Measurements from ENCODE around the gene ZNF574. TPM values are rescaled to one million over a fixed set of nuclear protein-coding genes. Genes with fewer than 3 reads are reported as not detected.

The ZNF574 gene
- polyA plus RNA-seq, 1 of the 3 experiments (the other 2 are of a cell fraction) = 8.5 TPM

GRCh38 chr19:42129399-42130253, 53.7 kb downstream of the ZNF574 start (continued):
- no peak for TF ChIP-seq RFX5 (IDR thresholded peaks at IDR 0.05; ENCODE audit: low read length)

GRCh38 chr19:42130254-42130573, 54.2 kb downstream of the ZNF574 start:
- Histone ChIP-seq H3F3A (replicated peaks; ENCODE audit: insufficient read depth) (no peaks in the 10 kb centered on the region), H3K36me3 (replicated peaks in 1 of 2; ENCODE audit: control insufficient read depth in 1 of 2, insufficient read depth in 2 of 2, low read length in 1 of 2) (no peaks in the 10 kb centered on the region), H3K4me1 (ENCODE audit: control insufficient read depth in 1 of 2, insufficient read depth in 2 of 2, low read depth in 1 of 2, low read length in 1 of 2) (peaks cover 3 to 22% of the 10 kb centered on the region in 2 experiments; a peak in 2 of 4 replicates), H3K4me2 (no peak overlapping the region), H4K20me1 (ENCODE audit: insufficient read depth) (no peaks in the 10 kb centered on the region), H3K9me3 (no peaks in the 10 kb centered on the region), H2AFZ (ENCODE audit: low read depth) (no peak overlapping the region), H3K79me2 (ENCODE audit: insufficient read depth) (no peaks in the 10 kb centered on the region), H3K27me3 (ENCODE audit: insufficient read depth) (no peaks in the 10 kb centered on the region), H3K4me3 (ENCODE audit: low read depth in 2 of 2, low read length in 1 of 2) (no peak overlapping the region), H3K27ac (ENCODE audit: low read depth in 2 of 2, low read length in 1 of 2) (peak overlapping the region in 1 of 2 experiments; percentile 60; a peak in 2 of 4 replicates), H3K9me2 (no peaks in the 10 kb centered on the region), H3K9ac (no peak overlapping the region)
- CTCF ChIA-PET = interaction anchor here (1.1 to 2.4 kb wide), 3 partner anchors 14 to 54 kb away, joined by 3 to 24 read pairs (median 16); no protein-coding TSS in a partner anchor
- no peak for TF ChIP-seq IRF3 (IDR thresholded peaks at IDR 0.05; ENCODE audit: low read depth, low read length)
- no peak for TF ChIP-seq TAF1 (IDR thresholded peaks at IDR 0.05; ENCODE audit: borderline replicate concordance, low read depth, low read length)
- no peak for TF ChIP-seq RXRA (IDR thresholded peaks at IDR 0.05; ENCODE audit: borderline replicate concordance, low read depth)
- TF ChIP-seq MEF2A (IDR thresholded peaks at IDR 0.05; ENCODE audit: borderline replicate concordance, low read depth) = no peak
- DNase-seq = no peak
- POLR2A ChIA-PET = no interaction called here

Other genes with a start within 250 kb of the ZNF574 start
- not detected in 2 replicates for gene LYPD4, start 231.5 kb upstream of the ZNF574 start, polyA plus RNA-seq (2012; rRNA removed)
- gene DMRTC2, start 231.1 kb upstream of the ZNF574 start, polyA plus RNA-seq (2012; rRNA removed) = not detected in 2 replicates
- gene RPS19, start 215.9 kb upstream of the ZNF574 start, polyA plus RNA-seq (2012; rRNA removed) = 2,819 and 3,310 TPM in 2 replicates
- gene CD79A, start 198.9 kb upstream of the ZNF574 start, polyA plus RNA-seq (2012; rRNA removed) = 0.20 and 0.31 TPM in 2 replicates
- 67.3 and 102 TPM in 2 replicates for gene ARHGEF1, start 193.0 kb upstream of the ZNF574 start, polyA plus RNA-seq (2012; rRNA removed)
- gene ERFL, start 147.7 kb upstream of the ZNF574 start, polyA plus RNA-seq (2012; rRNA removed) = 0.03 and 0.07 TPM in 2 replicates
- 252 and 287 TPM in 2 replicates for gene RABAC1, start 116.8 kb upstream of the ZNF574 start, polyA plus RNA-seq (2012; rRNA removed)
- 0.75 and 0.77 TPM in 2 replicates for gene ATP1A3, start 81.9 kb upstream of the ZNF574 start, polyA plus RNA-seq (2012; rRNA removed)
- gene GRIK5, start 6.0 kb upstream of the ZNF574 start, polyA plus RNA-seq (2012; rRNA removed) = 0.71 and 2.4 TPM in 2 replicates
- 0.15 and 0.49 TPM in 2 replicates for gene POU2F2, start 56.3 kb downstream of the ZNF574 start, polyA plus RNA-seq (2012; rRNA removed)
- gene DEDD2, start 141.5 kb downstream of the ZNF574 start, polyA plus RNA-seq (2012; rRNA removed) = 30.2 and 31.1 TPM in 2 replicates
- 3.5 and 4.0 TPM in 2 replicates for gene ZNF526, start 144.1 kb downstream of the ZNF574 start, polyA plus RNA-seq (2012; rRNA removed)
- 42.1 and 47.2 TPM in 2 replicates for gene GSK3A, start 166.4 kb downstream of the ZNF574 start, polyA plus RNA-seq (2012; rRNA removed)
- 89.6 and 94.5 TPM in 2 replicates for gene ERF, start 179.0 kb downstream of the ZNF574 start, polyA plus RNA-seq (2012; rRNA removed)
- gene CIC, start 193.1 kb downstream of the ZNF574 start, polyA plus RNA-seq (2012; rRNA removed) = 8.6 and 16.9 TPM in 2 replicates
- gene PRR19, start 226.0 kb downstream of the ZNF574 start, polyA plus RNA-seq (2012; rRNA removed) = 1.3 TPM in 2 replicates
- gene PAFAH1B3, start 226.5 kb downstream of the ZNF574 start, polyA plus RNA-seq (2012; rRNA removed) = 105 and 160 TPM in 2 replicates
- 0.37 and 2.0 TPM in 2 replicates for gene TMEM145, start 237.1 kb downstream of the ZNF574 start, polyA plus RNA-seq (2012; rRNA removed)
- gene MEGF8, start 249.5 kb downstream of the ZNF574 start, polyA plus RNA-seq (2012; rRNA removed) = 12.0 and 19.1 TPM in 2 replicates